Right ventricle myocardium superior (tissue), 1 donor: ENCODE results near the gene GLI2. TPM values are rescaled to one million over a fixed set of nuclear protein-coding genes. Genes with fewer than 3 reads are reported as not detected.

Source experiments
- ATAC-seq: fragments of 200-7000 bp; cut with Tn5 transposase; one replicate; pipeline ENCODE4 v1.9.1; 2020; ENCODE audit warnings: mild to moderate bottlenecking; ENCODE audit not compliant: poor library complexity
- DNase-seq: peaks from one replicate; pipeline ENCODE4 v3.0.0-alpha.2; 2020
- intact Hi-C: fragments of 100-400 bp; cut with DNase I; formaldehyde crosslinking; loops from one replicate; pipeline ENCODE4 v1.11.2; 2022
- total RNA-seq: library from RNA; stranded (reverse); fragmentation: NEBNext Ultra II Directional; extraction: Animal tissue kit (Norgen Biotek cat#: 25700); gene quantifications from one replicate; pipeline ENCODE4 v1.2.1, GENCODE V29; 2021
- donor health status: DM: no; HTN: yes; CAD: no; lungs with severe emphysema.

GLI2 gene
- total RNA-seq, 1 donor from 2014 or later: 1.3 TPM

DNA sequence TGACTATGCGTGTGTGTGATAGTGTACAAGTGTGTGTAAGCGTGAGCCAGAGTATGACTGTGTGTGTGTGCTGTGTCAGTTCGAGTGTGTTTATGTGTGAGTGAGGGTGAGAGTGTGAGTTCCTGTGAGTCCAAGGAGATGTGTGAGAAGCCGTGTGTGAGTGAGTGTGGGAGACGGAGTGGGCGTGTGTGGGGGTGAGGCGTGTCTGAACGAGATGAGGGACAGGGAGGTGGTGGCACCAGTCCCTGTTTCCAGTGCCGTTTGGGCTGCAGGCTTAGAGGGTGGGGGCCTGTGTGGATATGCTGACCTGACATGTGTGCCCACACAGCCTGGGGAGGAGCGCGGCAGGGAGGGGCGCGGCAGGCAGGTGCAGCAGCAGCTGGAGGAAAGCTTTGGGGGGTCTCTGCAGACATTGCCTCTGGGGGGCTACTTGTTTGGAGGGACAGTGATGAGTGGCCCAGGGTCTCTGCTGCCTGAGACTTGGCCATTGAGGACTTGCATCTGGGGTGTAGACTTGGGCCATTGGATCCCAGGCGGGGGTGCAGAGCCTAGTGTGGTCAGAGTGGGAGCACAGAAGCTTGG lies 41.6 kb downstream of the GLI2 start:
- ATAC-seq: no peak
- intact Hi-C loops: no loop called here
- DNase-seq: peak; percentile 13

DNA sequence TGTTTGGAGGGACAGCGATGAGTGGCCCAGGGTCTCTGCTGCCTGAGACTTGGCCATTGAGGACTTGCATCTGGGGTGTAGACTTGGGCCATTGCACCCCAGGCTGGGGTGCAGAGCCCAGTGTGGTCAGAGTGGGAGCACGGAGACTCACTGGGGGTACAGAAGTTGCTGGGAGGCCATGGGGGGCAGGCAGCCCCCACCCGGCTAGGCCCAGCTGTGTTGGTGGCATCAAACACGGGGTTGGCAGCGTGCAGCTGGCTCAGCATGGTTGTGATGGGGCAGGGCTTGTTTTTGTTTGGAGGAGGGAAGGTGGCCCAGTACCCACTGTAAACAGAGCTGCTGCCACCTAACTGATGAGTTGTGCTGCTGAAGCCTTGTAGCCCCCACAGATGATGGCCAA lies 42.1 kb downstream of the GLI2 start:
- intact Hi-C loops: no loop called here
- DNase-seq (peak; percentile 12), ATAC-seq (no peak)

DNA sequence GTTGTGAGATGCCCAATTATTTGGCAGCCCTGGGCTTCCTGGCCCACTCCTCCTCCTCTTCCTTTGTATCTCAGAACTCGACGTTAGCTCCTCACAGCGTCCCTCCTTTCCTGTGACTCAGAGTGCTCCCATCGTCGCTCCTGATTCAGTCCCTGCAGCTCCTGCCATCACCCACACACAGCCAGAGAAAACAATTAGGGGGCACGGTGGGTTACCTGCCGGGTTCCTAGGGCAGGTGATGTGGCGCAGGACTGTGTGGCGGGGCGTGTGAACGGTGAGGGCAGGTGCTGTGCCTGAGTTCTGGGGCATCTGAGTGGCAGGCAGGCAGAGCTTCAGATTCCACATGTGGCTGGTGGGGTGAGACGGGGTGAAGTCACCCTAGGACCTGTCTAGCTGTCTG lies 42.6 kb downstream of the GLI2 start:
- intact Hi-C loops: no loop called here
- peak; percentile 18 for DNase-seq
- no peak for ATAC-seq

DNA sequence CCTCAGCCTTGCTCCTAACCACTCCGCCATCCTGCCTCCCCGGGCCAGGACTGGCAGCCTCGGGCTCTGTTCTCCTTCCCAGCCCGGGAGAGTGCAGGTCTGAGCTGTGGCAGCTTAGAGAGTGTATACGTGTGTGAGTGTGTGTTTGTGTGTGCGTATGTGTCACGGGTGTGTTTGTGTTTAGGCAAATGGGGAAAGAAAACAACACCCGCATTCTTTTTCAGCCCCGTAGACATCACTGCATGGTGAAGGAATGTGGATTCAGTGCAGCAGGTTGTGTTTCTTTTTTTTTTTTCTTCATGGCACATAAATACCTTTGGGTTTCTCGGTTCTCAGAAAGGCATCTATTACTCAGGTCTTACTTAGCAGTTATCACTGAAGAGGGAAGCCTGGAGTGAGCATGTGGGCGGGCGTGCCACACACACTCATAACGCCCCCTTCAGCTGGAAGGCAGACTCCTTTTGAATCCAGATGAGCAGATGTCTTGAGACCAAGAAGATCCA lies 44.2 kb downstream of the GLI2 start:
- no peak for DNase-seq
- intact Hi-C loops: no loop called here
- ATAC-seq: no peak

DNA sequence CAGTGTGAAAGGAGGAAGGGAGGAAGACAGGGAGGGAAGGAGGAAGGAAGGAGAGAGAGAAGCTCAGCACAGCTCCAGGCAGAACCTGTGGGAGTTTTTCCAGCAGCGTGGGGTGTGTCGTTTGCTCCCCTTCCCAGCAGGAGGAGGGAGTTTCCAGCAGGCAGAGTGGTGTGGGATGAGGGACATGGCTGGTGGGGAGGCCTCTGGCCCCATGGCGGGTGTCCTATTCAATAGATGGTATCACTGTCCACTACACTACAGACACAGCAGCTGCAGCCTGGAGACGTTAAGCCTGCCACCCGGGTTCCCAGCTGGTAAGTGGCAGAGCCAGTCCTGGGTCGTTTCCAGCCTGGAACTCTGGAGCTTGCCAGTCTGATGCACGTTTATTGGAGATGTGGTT lies 44.7 kb downstream of the GLI2 start:
- intact Hi-C loops: no loop called here
- ATAC-seq (no peak), DNase-seq (no peak)

DNA sequence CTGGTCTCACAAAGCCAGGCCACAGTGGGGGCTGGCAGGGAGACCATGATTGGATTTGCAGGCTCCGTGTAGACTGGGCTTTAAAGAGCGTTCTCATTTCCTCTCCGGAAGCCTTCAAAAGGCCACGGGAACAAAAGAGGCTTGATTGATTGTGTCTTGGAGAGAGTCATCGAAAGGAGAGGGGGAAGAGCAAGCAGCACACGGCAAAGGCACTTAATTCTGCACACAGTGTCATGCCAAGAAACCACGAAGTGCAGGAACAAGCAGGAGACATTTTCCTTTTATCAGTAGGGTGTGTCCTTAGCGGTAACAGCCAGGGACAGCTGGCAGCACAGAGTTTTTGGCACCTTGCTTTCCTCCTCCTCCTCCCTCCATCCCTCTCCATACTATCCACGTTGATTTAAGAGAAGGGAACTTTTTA lies 47.7 kb downstream of the GLI2 start:
- intact Hi-C loops: no loop called here
- ATAC-seq (peak; percentile 70), DNase-seq (no peak)

DNA sequence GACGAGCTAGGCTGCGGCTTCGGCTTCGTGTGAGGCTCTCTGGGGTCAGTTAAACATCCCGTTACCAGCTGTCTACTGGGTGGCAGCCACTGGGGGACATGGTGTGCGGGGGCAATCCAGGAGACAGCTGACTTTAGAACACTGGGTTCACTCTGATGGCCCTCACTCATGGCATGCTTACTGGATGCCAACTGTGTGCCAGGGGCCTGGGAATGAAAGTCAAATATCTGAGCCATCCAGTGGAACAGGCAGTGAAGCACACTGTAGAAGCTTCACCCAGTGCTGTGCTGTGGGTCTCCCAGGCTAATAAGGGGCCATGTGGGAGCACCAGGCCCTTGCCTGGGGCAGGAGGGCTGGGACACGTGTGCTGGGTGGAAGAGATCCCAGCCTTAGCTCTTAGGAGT lies 48.3 kb downstream of the GLI2 start:
- intact Hi-C loops: no loop called here
- ATAC-seq (peak; percentile 54), DNase-seq (no peak)
